HG02852 (cell line): ENCODE measurements around the gene BAK1.

Experiments used
- ATAC-seq: cut with Tn5 transposase; IDR thresholded peaks from one replicate; pipeline ENCODE4 v1.9.1; 2021; ENCODE audit warnings: mild to moderate bottlenecking, moderate library complexity; ENCODE audit not compliant: unreplicated experiment

Gene BAK1

GRCh38 chr6:33579828-33580714, at the start of gene BAK1:
BAK1 (minus strand) TSS chr6:33580276; CDS start chr6:33577604, 2,672 bp downstream.
- peak; percentile 89 for ATAC-seq

GRCh38 chr6:33628401-33628964, 48.4 kb upstream of the BAK1 start:
- no peak for ATAC-seq

DNA sequence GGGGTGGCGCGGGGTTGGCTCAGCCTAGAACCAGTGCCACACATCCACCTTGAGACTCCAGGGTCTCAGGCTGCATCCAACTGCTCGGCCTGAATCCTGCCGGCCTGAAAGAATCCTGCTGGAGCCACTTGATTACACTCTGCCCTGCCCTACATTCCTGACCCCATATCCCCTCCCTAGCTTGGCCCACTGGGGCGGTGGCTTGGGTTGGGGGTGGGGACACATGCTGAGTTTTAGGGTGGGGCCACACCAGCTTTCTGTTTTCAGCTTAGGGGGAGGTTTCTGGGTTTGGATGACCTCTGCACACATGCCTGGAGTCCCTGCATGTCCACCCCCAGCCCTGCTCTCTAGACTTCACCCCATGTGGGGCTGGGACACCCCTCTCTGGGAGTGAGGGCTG, 47.8 kb upstream of the BAK1 start:
- ATAC-seq: no peak

GRCh38 chr6:33624856-33625255, 44.8 kb upstream of the BAK1 start:
- no peak for ATAC-seq

DNA sequence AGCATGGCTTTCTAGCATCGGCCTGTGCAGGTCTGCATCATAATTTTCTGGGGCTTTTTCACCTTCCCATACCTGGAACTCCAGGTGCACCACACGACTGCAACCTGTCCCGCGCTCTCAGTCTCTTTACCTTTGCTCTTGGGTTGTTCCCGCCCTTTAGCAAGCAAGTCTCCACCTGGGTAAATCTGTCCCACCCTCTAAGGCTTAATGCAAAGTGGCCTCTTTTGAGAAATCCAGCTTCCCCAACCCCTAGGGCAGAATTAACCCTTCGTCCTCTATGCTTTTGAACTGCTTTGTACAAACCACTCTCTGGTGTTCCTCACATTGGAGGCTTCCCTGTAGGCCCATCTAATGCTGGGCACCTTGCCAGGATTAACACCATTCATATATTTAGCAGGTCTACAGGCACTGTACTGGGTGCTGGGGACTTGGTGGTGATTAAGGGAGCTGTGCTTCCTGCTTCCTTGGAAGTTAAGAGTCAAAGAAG, 43.9 kb upstream of the BAK1 start:
- no peak for ATAC-seq

DNA sequence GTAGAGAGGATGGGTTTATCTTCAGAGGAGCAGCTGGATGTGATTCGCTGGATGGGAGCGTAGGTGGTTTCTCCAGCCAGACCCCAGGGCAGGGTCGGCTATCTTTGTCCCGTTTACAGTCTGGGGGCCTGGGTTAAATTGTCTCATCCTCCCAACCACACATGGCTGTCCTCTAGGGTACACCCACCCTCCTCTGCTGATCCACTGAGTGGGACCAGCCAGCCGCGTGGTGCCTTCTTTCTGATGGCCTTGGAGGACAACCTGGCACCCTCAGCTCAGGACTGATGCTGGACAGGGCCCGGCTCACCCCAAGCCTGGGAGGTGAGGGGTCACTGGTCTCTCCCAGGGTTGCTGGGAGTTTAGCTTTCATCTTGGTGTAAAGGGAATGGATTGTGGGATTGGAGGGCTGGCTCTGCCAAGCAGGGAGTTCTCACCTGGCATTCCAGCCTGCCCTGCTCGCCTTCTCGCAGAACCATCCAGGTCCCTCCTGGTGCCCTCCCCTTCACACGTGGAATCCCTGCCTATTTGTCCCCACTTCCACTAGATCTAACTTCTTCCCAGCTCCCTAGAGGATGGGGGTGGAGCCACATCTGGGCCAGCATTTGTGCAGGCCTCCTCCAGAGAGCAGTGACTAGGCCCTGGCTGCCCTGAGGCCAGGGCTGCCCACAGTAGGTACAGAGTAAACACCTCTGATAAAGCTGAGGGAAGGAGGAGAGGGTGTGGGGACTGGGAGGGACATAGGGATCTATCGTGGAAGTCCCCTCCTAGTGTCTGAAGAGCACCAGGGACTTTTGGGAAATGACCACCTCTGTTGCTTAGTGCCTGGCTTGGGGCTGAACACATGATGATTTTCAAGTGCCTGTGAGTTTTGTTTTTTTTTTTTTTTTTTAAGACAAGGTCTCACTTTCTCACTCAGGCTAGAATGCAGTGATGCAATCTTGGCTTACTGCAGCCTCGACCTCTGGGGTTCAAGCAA, 42.7 kb upstream of the BAK1 start:
- ATAC-seq: no peak

DNA sequence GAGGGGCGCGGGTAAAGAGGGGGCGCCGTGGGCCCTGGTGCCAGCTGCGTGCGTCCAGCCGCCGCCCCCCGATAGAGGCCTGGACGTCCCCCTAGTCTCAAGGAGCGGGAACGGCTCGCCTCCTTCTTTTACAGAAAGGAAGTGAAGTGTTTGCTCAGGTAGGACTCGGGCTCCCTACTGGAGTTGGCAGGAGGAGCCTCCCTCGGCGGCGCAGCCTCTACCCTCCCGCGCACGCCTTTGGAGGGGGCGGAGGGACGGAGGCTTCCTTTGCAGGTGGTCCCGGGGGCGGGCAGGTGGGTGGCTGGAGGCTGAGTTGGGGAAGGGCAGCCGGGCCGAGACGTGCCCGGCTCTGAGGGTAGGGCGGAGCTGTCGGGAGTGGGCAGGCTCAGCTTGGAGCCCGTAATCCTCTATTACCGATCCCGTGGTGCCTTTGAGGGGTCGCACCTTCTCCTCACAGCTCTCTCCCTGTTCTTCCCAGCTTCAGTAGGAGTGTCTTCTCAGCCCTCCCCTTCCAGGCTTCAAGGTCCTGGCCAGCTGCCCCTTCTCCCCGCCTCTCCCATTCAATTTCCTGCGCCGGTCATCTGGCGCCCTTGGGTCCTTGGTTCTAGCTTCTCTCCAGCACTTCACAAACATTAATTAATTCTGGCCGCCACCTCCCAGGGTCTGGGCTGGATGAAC, 41.8 kb upstream of the BAK1 start:
- ATAC-seq: peak; percentile 31

DNA sequence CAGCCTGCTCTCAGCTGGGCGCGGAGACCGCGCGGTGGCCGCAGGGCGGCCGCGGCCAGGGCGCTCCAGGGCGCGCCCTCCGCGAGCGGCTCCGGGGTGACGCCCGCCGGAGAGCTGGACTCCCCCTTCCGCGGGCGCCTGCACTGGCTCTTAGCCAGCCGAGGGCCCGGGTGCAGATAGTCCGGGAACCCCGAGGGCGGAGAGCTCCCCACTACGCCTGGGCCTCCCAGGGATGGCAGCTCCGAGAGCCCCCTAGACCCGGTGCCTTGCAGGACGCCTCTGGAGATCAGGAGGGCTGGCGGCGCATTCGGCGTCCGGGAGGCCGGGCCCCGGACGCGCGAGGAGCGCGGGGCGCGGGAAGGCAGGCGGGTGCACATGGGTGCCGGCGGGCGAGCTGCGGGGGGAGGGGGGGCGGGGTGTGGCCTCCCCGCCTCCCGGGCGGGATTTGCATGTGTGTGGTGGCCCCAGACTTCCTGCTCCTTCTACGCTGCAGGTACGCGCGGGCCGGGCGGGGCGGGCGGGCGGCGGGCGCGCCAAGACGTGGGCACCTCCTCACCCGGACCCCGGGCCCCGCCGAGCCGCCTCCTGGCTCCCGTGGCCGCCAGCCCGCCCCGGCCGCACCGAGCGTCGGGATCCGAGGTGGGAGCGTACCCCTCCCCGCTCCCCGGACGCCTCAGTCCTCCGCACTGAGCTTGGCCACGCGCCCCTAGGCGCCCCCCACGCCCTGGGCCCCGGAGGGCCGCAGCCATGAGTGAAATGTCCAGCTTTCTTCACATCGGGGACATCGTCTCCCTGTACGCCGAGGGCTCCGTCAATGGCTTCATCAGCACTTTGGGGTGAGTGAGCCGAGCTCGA, 41.0 kb upstream of the BAK1 start, which contains the start of gene ITPR3:
Gene ITPR3, plus strand, starts transcription at position 467 of the 855 bp plus-strand sequence. Its CDS starts 281 bp downstream, at position 748.
- peak; percentile 76 for ATAC-seq

DNA sequence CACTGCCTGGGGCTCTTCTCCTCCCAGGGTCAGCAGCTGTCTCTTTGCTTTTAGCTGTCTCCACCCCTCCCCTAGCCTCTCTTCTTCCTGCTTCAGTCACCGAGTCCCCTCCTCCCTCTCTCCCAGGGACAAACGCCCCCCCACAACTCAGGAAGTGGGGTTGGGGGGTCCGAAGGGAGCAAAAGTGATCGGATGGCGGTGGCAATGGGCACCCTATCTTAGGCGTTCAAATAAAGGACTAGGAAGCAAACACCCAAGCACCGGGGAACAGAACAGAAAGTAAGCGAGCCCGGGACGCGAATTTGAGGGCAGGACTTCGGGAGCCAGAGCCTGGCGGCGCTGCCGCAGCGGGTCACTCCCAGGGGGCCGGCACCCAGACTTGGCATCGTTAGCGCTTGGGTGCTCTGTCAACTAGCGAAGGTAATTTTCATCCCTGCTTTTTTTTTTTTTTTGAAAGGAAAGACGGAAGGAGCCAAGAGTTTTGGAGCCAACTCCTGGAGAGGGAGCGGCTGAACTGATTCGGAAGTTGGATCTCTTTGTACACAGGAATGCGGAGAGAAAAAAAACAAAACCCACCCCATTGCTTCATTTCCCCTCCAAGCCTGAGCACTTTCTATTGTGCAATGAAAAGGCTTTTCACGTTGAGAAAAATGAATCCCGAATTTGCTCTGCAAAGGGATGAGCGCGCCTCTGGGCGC, 40.2 kb upstream of the BAK1 start:
- ATAC-seq: no peak

GRCh38 chr6:33619166-33619840, 39.2 kb upstream of the BAK1 start:
- ATAC-seq: no peak

DNA sequence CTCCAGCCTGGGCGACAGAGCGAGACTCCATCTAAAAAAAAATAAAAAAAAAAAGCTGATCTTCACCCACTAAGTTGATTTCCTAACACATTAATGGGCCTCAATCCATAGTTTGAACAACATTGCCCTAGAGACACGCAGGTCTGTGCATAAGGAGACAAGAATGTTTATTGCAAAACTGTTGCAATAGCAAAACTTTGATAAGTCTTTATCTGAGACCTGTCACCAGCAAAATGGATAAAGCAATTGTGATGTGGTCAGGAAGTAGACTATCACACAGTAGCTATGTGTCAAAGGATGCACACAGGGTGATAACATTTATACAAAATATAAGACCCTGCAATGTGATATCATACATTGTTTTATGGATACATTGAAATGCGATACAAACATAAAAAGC, 36.8 kb upstream of the BAK1 start:
- no peak for ATAC-seq

- no peak for ATAC-seq
These were observed 36.0 kb upstream of the BAK1 start for GRCh38 chr6:33616113-33616512.

GRCh38 chr6:33613795-33614168, 33.7 kb upstream of the BAK1 start:
- ATAC-seq: no peak

- no peak for ATAC-seq
These were observed 33.2 kb upstream of the BAK1 start for GRCh38 chr6:33613146-33613794.

GRCh38 chr6:33610779-33611732, 31.0 kb upstream of the BAK1 start:
- ATAC-seq: no peak

DNA sequence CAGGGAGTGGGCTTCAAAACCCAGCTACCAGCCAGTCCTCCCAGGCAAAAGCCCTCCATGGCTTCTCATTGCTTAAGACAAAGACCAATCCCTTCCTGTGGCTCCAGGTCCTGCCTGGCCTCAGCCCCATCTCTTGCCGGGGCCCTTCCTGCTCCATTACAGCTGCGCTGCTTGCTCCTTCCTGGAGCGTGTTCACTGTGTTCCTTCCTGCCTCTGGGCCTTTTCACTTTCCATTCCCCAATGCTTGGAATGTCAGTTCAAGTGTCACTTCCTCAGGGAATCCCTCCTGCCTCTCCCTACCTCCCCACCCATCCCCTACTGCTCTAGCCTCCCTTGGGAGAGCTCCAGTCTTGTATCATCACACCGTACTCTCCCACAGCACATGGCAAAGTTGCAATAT, 30.0 kb upstream of the BAK1 start:
- ATAC-seq: no peak

- ATAC-seq: no peak
These were observed 29.5 kb upstream of the BAK1 start for GRCh38 chr6:33609528-33609927.
